Astrocyte (in vitro differentiated cells and primary cell): ENCODE measurements around the gene SGIP1. TPM values are rescaled to one million over a fixed set of nuclear protein-coding genes. Genes with fewer than 3 reads are reported as not detected.

Experiments used
- DNase-seq: peaks from one replicate; pipeline ENCODE4 v3.0.0-alpha.2; 2010; ENCODE audit warnings: low read depth
- FAIRE-seq: peaks from 2 replicates; lab custom pipeline; 2011; peaks lifted over from hg19 to GRCh38; lab: Jason Lieb, UNC
- H2AFZ ChIP-seq: 2 replicates; pipeline ENCODE4 v1.6.0; 2012; ENCODE audit warnings: low read depth, low read length, inconsistent platforms
- H3K27ac ChIP-seq: 2 replicates; pipeline ENCODE4 v1.5.1; 2011; ENCODE audit warnings: low read depth, low read length, inconsistent platforms
- H3K27me3 ChIP-seq: 2 replicates; pipeline ENCODE4 v1.6.0; 2011; ENCODE audit warnings: low read length, inconsistent platforms; ENCODE audit not compliant: insufficient read depth
- H3K36me3 ChIP-seq: 2 replicates; pipeline ENCODE4 v1.5.1; 2011; ENCODE audit warnings: low read length, inconsistent platforms; ENCODE audit not compliant: insufficient read depth
- H3K4me1 ChIP-seq: 2 replicates; pipeline ENCODE4 v1.5.1; 2011; ENCODE audit warnings: low read length, inconsistent platforms; ENCODE audit not compliant: insufficient read depth
- H3K4me2 ChIP-seq: 2 replicates; pipeline ENCODE4 v1.6.0; 2012; ENCODE audit warnings: low read length, inconsistent platforms
- H3K4me3 ChIP-seq: 2 replicates; pipeline ENCODE4 v1.5.1; 2011; ENCODE audit warnings: low read depth, mild to moderate bottlenecking, low read length, inconsistent platforms; ENCODE audit not compliant: insufficient read depth
- H3K79me2 ChIP-seq: 2 replicates; pipeline ENCODE4 v1.6.0; 2012; ENCODE audit warnings: mild to moderate bottlenecking, low read length, inconsistent platforms; ENCODE audit not compliant: insufficient read depth
- H3K9ac ChIP-seq: 2 replicates; pipeline ENCODE4 v1.6.0; 2012; ENCODE audit warnings: mild to moderate bottlenecking, low read length, inconsistent platforms
- H3K9me3 ChIP-seq: 2 replicates; pipeline ENCODE4 v1.5.1; 2012; ENCODE audit warnings: low read depth, mild to moderate bottlenecking, low read length, inconsistent platforms; ENCODE audit not compliant: insufficient read depth
- H4K20me1 ChIP-seq: 2 replicates; pipeline ENCODE4 v1.6.0; 2012; ENCODE audit warnings: low read length, inconsistent platforms; ENCODE audit not compliant: insufficient read depth
- H3K27ac Mint-ChIP-seq: one replicate; pipeline ENCODE4 v1.8.0; 2021; ENCODE audit warnings: mild to moderate bottlenecking, mixed read lengths; ENCODE audit not compliant: unreplicated experiment
- H3K27me3 Mint-ChIP-seq: one replicate; pipeline ENCODE4 v1.8.0; 2021; ENCODE audit warnings: low read depth, mixed read lengths; ENCODE audit not compliant: unreplicated experiment
- H3K36me3 Mint-ChIP-seq: one replicate; pipeline ENCODE4 v1.8.0; 2021; ENCODE audit warnings: low read depth, mixed read lengths; ENCODE audit not compliant: unreplicated experiment
- H3K4me1 Mint-ChIP-seq: one replicate; pipeline ENCODE4 v1.8.0; 2021; ENCODE audit warnings: low read depth, mixed read lengths; ENCODE audit not compliant: unreplicated experiment
- H3K4me3 Mint-ChIP-seq: one replicate; pipeline ENCODE4 v1.8.0; 2021; ENCODE audit warnings: mild to moderate bottlenecking, moderate library complexity, mixed read lengths; ENCODE audit not compliant: unreplicated experiment
- H3K9me3 Mint-ChIP-seq: one replicate; pipeline ENCODE4 v1.8.0; 2021; ENCODE audit warnings: mild to moderate bottlenecking, mixed read lengths; ENCODE audit not compliant: unreplicated experiment
- EZH2 ChIP-seq: IDR thresholded peaks from 2 replicates; pipeline ENCODE4 v1.6.1; 2012; ENCODE audit warnings: mild to moderate bottlenecking, low read length, inconsistent platforms; ENCODE audit not compliant: insufficient read depth
- total RNA-seq: library from RNA; stranded (reverse); gene quantifications from 2 replicates; pipeline ENCODE4 v1.2.1, GENCODE V29; 2021
- TF ChIP-seq, protein P1 (sequence below): IDR thresholded peaks from 2 replicates; pipeline ENCODE4 v1.5.1; 2011; ENCODE audit warnings: low read depth, mild to moderate bottlenecking, inconsistent platforms, low read length, moderate library complexity; ENCODE audit not compliant: insufficient read depth

Gene SGIP1
- total RNA-seq, 1 donor from 2014 or later, result 8.8 TPM

GRCh38 chr1:66506991-66507390, 27.0 kb upstream of the SGIP1 start:
- H4K20me1 ChIP-seq, result no peaks in the 10 kb centered on the region
- Mint-ChIP-seq H3K27ac (no peak overlapping the region), H3K4me1 (peaks cover 4% of the 10 kb centered on the region), H3K9me3 (no peaks in the 10 kb centered on the region), H3K4me3 (no peak overlapping the region), H3K27me3 (no peaks in the 10 kb centered on the region), H3K36me3 (no peaks in the 10 kb centered on the region)
- DNase-seq (no peak), FAIRE-seq (peak; percentile 5)
- H3K9me3 ChIP-seq, result no peaks in the 10 kb centered on the region
- H3K9ac ChIP-seq, result no peak overlapping the region
- no peaks in the 10 kb centered on the region for H3K79me2 ChIP-seq
- no peak for TF ChIP-seq EZH2
- TF ChIP-seq, protein P1, sequence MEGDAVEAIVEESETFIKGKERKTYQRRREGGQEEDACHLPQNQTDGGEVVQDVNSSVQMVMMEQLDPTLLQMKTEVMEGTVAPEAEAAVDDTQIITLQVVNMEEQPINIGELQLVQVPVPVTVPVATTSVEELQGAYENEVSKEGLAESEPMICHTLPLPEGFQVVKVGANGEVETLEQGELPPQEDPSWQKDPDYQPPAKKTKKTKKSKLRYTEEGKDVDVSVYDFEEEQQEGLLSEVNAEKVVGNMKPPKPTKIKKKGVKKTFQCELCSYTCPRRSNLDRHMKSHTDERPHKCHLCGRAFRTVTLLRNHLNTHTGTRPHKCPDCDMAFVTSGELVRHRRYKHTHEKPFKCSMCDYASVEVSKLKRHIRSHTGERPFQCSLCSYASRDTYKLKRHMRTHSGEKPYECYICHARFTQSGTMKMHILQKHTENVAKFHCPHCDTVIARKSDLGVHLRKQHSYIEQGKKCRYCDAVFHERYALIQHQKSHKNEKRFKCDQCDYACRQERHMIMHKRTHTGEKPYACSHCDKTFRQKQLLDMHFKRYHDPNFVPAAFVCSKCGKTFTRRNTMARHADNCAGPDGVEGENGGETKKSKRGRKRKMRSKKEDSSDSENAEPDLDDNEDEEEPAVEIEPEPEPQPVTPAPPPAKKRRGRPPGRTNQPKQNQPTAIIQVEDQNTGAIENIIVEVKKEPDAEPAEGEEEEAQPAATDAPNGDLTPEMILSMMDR, result no peak
- H3K36me3 ChIP-seq, result no peaks in the 10 kb centered on the region
- no peak overlapping the region for H3K4me2 ChIP-seq
- no peak overlapping the region for H3K4me3 ChIP-seq
- no peaks in the 10 kb centered on the region for H3K27me3 ChIP-seq
- H3K4me1 ChIP-seq, result no peaks in the 10 kb centered on the region
- no peak overlapping the region for H2AFZ ChIP-seq
- H3K27ac ChIP-seq, result no peak overlapping the region

DNA sequence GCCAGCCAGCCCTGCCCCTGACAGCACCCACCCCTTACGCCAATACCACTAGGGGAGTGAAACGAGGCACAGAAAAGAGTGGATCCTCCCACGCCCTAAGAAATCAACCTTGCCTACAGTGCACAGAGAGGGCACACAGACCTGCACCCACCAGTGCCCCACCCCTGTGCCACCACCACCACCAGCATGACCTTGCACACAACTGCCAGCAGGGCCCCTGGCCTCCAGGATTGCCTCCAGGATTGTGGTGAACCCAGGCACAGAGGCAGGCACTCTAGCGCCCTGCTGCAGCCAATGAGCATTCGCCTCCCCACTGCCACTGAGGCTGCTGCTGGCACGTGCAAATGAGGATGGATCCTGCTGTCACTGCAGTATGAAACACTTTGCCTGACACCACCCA, 23.5 kb upstream of the SGIP1 start:
- no peaks in the 10 kb centered on the region for H3K36me3 ChIP-seq
- H3K4me2 ChIP-seq, result no peak overlapping the region
- Mint-ChIP-seq H3K9me3 (no peaks in the 10 kb centered on the region), H3K27ac (no peak overlapping the region), H3K27me3 (no peaks in the 10 kb centered on the region), H3K4me1 (peaks cover 4% of the 10 kb centered on the region), H3K36me3 (no peaks in the 10 kb centered on the region), H3K4me3 (no peak overlapping the region)
- FAIRE-seq, result no peak
- H3K27me3 ChIP-seq, result no peaks in the 10 kb centered on the region
- H2AFZ ChIP-seq, result no peak overlapping the region
- H3K9me3 ChIP-seq, result no peaks in the 10 kb centered on the region
- H4K20me1 ChIP-seq, result no peaks in the 10 kb centered on the region
- TF ChIP-seq, protein P1, result no peak
- no peak for TF ChIP-seq EZH2
- H3K79me2 ChIP-seq, result no peaks in the 10 kb centered on the region
- no peak overlapping the region for H3K4me3 ChIP-seq
- H3K27ac ChIP-seq, result no peak overlapping the region
- DNase-seq, result no peak
- H3K9ac ChIP-seq, result no peak overlapping the region
- H3K4me1 ChIP-seq, result no peaks in the 10 kb centered on the region

- Histone ChIP-seq H4K20me1 (no peaks in the 10 kb centered on the region), H3K4me1 (no peaks in the 10 kb centered on the region), H3K27ac (no peak overlapping the region), H3K27me3 (no peaks in the 10 kb centered on the region), H3K4me2 (no peak overlapping the region), H3K36me3 (no peaks in the 10 kb centered on the region), H3K9ac (no peak overlapping the region), H3K9me3 (no peaks in the 10 kb centered on the region), H3K79me2 (no peaks in the 10 kb centered on the region), H2AFZ (no peak overlapping the region), H3K4me3 (no peak overlapping the region)
- Mint-ChIP-seq H3K36me3 (no peaks in the 10 kb centered on the region), H3K4me3 (no peak overlapping the region), H3K27me3 (no peaks in the 10 kb centered on the region), H3K9me3 (no peaks in the 10 kb centered on the region), H3K27ac (no peak overlapping the region), H3K4me1 (peaks cover 3% of the 10 kb centered on the region)
- no peak for DNase-seq
- TF ChIP-seq, protein P1, result no peak
- TF ChIP-seq EZH2, result no peak
- FAIRE-seq, result no peak
These were observed 22.8 kb upstream of the SGIP1 start for GRCh38 chr1:66511118-66511517.
